ENCODE results near the gene BANF2.
A peak's percentile ranks its signal among the peaks of the same experiment; 100 is the strongest.

Gene BANF2

DNA sequence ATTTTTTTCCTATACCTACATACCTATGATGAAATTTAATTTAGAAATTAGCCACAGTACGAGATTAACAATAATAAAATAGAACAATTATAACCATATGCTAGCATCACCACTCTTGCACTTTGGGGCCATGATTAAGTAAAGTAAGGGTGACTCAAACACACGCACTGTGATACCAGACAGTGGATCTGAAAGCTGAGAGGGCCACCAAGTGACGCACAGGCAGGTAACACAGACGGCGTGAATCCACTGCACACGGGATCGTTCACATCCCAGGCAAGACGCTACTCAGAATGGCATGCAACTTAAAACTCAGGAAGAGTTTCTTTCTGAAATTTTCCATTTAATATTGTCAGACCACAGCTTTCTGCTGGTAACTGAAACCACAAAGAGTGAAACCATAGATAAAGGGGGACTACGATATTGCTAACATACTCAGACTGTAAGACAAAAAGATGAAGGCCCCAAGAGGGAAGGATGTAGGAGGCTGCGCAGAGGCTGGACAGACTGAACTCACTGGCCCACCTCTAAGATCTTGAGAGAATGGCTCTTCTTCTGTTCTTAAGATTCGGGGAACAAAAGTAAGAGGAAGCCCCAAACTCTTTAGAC lies 35.6 kb upstream of the BANF2 start:
- peak; percentile 28 for DNase-seq

DNA sequence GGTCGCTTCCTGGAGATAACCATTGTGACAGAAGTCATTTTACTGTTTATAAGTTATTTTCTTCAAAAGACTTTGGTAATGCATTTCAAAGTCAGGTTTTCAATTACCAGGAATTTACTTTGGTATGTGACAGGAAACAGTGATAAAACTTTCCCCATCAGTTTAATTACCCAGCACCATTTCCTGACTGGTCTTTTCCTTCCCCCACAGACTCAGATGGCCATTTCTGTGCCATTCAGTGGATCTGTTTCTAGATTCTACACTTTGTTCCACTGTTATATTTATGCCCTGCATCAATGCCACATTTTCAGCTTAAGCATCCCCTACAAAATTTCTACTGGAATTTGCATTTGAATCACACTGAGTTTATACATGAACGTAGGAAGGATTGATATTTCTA lies 34.0 kb upstream of the BANF2 start:
- DNase-seq, result no peak

DNA sequence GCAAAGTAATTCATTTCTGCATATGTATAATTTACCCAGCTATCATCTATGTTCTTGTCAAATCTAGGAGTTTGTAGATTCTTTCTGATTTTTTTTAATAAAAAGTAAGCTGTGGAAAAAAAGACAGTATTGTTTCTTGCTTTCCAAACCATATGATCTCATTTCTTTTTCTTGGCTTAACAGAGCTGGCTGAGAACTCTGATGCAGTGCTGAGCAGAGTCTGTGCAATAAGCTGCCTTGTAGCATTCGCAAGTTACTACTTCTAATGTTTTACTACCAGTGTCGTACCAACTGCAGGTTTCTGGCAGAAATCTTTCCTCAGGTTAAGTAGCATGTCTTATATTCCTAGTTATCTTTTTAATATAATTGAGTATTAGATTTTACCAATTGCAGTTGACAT lies 33.3 kb upstream of the BANF2 start:
- DNase-seq, result no peak

DNA sequence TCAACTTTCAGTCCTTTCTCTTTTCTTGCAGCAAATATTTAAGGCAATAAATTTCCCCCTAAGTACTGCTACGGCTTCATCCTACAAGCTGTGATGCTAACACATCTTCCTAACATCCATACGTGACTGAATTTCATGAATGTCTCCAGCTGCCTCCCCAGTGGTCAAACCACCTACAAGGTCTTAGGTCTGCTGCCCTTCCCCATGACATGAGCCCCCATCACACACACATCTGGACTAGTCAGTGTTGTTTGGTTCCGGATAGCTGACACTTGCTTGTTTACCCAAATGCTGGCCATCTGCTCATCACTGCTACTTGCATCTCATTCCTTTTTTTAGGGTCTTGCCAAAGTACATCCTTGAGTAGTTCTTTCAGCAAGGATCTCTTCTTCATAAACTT lies 32.3 kb upstream of the BANF2 start:
- no peak for DNase-seq

DNA sequence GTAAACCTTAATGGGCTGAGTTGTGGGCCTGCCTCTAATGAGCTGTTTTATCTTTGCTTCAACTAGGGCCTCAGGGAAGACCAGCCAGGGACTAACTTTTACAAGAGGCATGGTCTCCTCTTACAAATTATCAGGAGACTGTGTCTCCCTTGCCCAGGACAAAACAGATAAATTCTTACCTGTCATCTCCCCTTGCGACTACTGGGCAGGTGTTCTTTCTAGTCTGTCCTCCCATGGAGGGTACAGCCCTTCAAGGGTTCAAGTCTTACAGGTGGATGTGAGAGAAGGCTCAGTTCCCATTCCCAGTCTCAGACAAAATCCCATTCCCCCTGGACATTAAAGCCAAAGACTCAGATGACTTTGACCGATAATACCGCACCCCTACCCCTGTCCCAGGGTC lies 31.3 kb upstream of the BANF2 start:
- DNase-seq, result no peak

DNA sequence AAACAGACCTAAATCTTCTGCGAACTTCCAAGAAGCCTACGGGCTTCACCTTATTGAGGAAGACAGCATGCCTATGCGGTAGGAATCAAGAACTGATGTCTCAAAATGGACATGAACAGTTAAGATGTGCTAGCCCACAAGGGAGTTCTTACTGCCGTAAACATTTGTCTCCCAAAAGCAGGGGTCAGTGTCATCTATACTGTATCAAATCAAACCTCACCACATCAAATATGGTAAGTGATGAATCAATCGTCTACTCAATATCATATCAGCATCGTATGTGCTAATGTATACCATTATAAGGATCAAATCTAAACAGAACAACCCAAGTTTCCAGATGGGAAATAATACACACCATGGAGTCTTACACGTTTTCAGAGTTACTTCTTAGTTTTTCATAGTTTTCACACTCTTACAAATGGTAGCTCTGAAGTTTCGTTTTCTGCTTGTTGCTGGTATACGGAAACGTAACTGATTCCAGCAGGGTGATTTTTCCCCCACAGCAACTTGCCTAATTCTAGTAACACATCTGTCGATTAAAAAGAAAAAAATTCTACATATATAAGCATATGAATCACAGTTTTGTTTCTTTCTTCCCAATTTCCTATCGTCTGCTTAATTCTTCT lies 30.3 kb upstream of the BANF2 start:
- DNase-seq, result no peak

DNA sequence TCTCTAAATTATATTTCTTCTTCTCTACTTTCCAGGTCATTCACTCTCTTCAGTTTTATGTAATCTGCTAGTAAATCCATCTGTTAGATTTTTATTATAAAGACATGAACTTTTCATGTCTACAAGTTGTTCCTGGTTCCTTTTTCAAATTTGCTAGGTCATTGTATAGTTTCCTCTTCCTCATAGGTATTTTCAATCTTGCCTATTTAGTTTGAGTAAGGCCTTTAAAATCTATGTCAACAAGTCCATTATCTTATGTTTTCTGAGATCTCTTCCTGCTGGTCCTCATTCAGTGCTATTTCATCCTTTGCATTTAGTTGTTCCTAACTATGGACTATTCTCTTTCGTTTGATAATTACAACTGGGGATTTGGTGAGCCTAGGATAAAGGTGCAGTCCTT lies 28.8 kb upstream of the BANF2 start:
- no peak for DNase-seq

DNA sequence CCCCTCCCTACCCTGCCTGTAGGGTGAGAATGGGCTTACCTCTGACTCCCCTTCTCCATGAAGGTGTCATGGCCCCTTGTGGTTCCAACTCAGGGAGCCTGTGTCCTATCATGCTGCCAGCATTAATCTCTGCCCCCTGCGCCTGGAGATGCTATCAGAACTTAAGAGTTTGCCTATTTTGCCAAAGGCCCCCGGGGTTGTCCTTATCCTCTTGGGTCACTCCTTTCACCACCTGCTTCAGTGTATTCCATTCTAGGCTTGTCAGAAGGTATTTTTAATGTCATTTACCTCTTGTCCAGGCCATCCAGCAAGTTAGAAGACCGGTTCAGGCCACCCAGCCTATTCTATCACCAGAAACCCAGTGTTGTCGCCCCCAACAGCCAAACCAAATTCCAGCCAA lies 28.2 kb upstream of the BANF2 start:
- DNase-seq, result no peak

DNA sequence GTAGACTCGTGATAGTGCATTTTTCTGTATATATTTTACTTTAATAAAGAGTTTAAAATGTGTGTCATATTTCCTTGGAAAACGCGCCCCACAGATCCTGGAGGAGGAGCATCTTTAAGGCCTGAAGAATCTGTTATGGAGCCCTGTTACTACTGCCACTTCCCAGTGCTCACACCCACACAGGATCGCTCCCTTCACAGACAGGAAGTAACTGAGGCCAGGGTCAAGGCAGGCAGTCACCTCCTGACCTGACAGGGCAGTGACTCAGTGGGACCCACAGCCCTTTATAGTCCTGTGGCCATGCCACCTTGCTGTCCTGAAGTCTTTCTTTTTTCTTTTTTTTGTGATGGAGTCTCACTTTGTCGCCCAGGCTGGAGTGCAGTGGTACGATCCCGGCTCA lies 26.7 kb upstream of the BANF2 start:
- no peak for DNase-seq

DNA sequence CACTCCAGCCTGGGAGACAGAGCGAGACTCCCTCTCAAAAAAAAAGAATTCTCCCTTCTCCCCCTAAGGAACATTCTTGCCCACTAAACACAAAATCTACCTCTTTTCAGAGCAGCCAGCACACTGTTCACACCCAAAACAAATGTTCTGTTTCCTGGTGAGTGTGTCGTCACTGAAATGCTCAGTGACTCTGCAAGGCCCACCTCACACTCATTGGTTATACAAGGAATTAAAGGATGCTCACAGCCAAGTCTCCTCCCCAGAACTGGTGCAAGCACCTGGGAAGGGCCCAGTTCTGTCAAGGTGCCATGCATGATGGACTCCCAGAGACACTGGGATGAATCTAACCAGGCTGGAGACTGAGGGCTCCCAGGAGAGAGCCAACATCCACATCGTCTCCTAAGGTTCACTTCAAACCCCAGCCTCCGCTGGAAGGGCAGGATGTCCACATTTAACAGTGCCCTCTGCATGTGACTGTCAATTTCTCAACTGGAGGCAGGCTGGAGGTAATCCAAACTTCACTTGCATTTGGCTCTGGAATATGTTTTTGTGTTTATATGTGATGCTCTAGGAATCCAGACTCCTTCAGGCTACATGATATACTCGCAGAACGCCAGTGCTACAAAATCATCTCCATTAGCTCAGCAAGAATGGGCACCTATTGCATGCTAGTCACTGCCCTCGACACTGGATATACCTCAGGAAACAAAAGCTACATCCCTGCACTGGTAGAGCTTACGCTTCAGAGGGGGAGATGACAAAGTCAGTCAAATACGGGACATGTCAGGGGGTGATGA lies 24.8 kb upstream of the BANF2 start:
- no peak for DNase-seq

DNA sequence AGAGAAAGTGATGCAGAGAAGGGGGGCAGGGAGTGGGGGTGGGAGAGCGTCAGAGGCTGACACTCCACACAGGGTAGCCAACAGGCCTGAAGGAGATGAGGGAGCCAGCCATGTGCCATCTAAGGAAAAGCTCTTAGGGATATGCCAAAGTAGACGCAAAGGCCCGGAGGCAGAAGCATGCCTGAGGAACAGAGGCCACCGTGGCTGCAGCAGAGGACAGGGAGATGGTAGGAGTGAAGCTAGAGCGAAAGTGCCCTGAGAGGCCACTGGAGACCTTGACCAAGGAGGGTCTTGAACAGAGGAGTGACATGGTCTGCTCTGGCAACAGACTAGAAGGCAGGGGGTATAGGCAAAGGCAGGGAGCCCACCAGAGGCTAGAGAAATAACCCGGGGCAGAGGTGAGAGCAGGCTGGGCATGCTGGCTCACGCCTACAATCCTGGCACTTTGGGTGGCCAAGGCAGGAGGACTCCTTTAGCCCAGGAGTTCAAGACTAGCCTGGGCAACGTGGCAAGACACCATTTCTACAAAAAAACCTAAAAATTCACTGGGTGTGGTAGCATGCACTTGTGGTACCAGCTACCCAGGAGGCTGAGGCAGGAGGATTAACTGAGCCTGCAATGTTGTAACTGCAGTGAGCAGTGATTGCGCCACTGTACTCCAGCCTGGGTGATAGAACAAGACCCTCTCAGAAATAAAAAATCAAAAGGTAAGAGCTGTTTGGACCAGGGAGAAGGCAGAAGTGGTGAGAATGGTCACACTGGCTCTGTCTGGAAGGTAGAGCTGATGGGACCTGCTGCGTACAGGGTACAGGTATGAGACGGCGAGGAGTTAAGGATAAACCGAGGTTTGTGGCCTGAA lies 24.0 kb upstream of the BANF2 start:
- no peak for DNase-seq

DNA sequence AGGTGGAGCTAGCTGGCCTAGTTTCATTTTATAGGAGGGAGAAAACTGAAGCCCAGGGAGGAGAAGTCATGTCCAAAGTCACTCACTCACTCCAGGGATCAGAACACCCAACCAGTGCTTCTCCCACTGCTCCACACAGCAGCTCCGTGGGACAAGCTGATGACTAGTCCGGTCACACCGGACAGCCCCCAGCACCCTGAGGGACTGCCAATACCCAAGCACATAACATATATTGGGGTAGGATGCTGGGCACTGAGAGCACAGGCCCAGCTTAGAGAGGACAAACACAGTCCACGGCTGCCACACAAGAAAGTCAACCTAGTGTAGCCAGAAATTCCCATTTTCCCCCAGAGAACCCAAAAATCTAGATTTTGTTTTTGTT lies 23.4 kb upstream of the BANF2 start:
- DNase-seq, result no peak

DNA sequence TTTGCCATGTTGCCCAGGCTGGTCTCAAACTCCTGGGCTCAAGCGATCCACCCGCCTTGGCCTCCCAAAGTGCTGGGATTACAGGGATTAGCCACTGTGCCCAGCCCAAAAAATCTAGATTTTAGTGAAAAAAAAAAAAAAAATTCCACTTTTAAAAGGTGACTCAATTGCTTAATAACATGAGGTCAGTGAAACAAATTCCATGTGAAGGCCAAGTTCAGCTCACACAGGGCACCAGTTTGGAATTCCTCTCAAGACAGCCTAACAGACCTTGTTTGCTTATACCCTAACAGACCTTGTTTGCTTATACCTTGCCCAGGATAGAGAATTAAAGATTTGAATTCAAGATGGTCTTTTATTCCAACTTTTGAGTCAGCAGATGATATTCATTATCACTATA lies 22.8 kb upstream of the BANF2 start:
- DNase-seq, result no peak

DNA sequence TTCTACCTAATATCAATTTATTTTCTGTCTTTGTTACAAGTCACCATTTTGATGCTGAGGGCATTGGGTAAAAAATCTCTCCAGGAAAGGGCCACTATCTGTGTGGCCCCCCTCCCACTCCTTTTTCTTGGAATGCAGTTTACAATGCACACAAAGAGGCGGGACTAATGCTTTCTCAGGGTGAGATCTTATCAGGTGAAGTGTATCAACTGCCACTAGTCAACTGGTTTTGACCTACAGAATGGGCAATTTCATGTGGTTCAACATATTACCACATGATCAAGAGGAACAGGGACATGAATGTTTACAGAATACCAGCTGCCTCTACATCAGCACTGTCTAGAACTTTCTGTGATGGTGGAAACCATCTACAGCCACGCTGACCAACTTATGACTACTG lies 21.5 kb upstream of the BANF2 start:
- no peak for DNase-seq

DNA sequence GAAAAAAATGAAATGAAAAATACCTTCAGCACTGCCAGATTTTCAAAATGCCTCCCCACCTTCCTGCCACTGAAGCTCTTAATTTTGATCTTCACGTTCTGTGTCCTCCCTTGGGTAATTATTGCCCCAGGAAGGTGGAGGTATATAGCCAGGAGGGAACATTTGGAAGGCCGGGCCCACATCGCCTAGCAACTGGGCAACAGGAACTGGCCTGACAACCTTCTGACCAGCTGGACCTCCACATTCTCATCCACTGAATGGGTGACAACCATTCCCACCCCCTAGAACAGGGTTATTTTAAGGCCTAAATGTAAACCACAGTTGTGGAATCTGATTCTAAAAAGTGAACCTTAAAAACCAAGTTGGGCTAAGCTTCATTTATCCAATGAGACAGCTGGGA lies 20.9 kb upstream of the BANF2 start:
- DNase-seq, result no peak

DNA sequence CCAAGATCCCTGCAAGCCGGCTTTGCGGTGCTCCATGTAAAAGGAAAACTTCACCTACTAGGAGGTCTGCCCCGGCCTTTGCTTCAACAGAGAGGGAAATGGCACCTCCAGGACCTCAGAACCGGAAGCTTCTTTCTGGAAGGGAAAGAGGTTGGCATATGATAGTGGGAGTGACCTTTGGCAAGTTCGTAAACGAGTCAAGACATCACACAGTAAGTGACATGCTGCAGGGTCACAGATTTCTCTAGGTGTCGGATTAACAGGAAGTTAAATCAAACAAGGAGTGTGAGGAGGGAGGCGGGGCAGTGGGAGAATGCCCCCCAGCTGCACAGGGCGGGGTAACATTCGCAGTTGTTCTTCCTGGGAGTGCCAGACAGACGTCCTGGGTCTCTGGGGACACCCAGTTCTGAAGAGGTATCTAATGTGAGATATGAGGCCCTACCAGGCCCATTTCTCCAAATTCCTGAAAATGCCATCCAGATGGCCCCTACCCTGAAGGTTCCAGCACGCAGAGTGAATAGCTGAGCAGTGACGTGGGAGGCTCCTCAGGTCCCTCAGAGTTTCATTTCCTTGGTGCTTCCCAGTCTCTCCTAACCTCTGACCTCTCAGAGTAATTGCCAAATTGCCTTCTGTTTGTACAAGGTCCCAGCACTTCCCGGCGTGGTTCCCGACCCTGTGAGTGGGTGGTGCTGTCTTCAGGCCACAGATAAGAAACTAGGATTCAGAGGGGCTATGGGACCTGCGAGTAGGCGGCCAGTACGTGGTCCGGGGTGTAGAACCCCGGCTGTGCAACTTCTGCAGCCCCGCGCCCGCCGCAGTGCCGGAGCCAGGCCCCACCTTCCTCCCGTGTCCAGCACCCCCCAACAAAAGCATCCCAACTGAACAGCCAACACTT lies 19.6 kb upstream of the BANF2 start:
- DNase-seq, result no peak

DNA sequence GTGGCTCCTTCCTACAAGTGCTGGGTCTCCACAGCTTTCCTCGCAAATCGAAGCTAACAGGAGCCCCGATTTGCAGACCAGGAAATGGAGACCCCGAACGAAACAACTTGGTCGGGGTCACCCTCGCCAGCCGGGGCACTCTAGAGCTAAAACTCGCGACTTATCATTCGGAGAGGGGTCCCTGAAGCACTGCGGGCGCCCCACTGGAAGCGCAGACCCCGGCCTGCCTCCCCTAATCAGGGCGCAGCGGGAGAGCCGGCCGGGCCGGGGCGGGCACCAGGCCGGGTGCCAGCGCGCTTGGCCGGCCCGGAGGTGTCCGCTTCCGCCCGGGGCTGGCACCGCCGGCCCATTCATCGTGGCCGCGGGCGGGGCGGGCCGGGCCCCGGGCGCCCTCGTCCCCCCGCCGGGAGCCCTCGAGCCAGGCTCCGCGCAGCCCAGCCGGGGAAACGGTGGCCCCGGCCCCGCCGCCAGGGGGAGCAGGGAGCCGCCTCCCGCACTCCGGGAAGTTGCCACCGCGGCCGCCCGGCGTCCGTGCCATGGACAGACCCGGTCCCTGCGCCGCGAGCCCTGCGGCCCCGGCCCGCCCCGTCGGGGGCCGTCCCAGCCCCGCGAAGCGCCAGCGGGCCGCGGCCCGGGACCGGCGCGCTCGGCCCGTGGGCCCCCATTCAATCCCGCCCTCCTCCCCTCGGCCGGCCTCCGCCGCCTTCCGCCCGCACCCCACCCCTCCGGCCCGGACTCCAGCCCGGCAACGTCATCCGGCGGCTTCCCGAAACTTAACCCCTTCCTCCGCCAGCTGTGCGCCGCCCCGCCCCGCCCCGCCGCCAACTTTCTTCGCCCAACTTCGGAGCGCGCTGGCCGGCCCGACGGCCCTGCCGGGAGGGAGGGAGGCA lies 18.7 kb upstream of the BANF2 start:
- peak; percentile 85 for DNase-seq

DNA sequence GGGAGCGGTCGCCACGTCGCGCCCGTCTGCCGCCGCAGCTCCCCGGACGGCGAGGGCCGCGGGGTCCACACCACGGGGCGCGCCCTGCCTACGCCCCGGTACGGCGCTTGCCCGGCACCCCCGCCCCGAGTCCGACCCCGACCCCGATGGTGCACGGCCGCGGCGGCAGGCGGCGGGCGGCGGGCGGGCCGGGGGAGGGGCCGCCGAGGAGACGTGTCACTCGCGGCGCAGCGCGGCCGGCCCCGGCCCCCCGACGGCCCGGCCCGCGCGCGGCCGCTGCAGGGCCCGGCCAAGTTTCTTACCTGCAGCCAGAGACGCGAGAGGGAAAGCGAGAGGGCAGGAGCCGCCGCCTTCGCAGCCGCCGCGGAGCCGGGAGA lies 18.1 kb upstream of the BANF2 start:
- no peak for DNase-seq

DNA sequence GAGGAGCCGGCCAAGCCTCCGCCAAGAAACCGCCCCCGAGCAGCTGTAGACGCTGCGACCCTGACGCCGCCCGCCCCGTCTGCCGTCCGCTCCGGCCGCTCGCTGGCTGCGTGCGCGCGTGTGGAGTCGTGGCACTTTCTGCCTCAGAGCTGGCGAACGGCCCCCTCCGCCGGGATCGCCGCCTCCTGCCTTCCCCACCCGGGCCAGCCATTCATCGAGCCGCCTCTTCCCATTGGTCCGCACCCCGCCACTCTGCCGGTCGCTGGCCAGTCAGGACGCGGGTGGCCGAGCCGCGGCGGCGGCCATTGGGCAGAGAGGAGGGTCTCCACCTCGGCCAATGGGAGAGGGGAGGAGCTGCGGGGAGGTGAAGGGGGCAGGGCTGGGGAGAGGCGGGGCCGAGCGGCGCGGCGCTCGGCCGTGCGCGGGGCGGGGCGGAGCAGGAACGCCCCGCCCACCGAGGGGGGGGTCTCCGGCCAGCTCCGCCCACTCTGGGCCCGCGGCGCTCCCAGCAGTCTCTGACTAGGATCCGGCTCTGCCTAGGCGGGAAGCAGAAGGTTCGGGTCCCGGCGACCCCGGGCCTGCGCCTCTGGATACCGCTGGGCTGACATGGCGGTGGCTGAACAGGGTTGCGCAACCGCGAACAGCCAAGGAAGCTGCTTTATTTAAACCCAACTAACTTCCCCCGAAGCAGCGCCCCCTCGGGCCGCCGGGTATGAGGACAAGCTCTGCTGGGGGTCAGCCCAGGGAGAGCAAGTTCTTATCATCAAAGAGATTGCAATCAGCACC lies 17.5 kb upstream of the BANF2 start, which contains the start of gene RRBP1:
Gene RRBP1 (minus strand): TSS at position 140 of the 786 bp plus-strand sequence. CDS start 21,735 bp downstream, outside the sequence.
- DNase-seq, result peak; percentile 97

DNA sequence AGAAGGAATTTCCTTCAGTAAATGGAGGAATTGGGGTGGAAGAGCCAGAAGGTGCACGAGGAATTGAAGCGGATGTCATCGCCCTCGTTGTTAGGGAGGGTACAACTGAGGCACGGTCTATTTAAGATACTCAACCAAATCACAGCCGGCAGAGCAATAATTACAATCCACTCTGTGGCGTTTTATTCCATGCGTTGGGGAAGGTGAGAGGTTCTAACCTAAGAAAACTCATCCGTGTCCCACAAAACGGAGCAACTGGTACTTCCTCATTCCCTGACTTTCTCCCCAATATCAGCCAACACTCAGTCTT lies 16.9 kb upstream of the BANF2 start:
- DNase-seq, result no peak
